B cell (primary cell): ENCODE measurements around the gene PGP.

Experiments
- EZH2 ChIP-seq: IDR thresholded peaks from 2 replicates; pipeline ENCODE4 v1.6.1; 2012; ENCODE audit warnings: borderline replicate concordance, low read depth, mild to moderate bottlenecking, moderate library complexity, low read length; ENCODE audit not compliant: insufficient read depth, poor library complexity, severe bottlenecking
- TF ChIP-seq, protein P1 (sequence below): fragments of 200-600 bp; IDR thresholded peaks from one replicate; pipeline ENCODE4 v1.8.0; 2022; ENCODE audit warnings: antibody characterized with exemption, mild to moderate bottlenecking

DNA sequence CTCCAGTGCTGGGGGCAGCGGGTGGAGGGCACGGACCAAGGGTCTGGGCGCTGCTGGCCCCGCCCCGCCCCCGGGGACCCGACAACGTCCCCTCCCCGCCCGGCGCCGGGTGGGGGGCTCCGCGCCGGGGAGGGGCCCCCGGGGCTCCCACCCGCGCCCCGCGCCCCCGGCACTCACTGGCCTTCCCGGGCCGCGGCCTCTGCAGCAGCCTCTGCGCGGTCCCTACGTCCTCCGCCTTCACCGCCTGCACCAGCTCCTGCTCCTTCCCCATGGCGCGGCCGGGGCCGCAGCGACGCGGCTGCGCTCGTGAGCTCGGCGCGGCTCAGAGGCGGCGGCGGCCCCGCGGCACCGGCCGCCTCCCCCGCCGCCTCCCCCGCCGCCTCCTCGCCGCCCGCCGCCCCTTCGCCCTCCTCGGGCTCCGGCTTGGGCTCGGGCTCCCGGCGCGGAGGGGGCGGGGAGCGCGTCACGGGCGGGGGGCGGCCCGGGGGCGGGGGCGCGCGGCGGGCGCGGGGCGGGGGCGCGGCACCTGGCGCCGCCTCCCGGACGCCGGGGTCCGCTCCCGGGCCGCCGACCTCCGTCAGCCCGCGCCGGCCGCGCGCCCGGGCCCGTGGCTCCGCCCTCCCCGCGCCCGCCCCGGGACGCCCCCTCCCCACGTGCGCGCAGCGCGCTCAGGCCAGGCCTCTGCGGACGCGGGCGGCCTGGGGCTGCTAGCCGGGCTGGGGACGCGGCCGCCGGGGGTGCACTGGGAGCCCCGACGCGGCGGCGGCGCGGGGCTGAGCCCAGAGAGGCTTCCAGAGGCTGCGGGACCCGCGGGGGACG is 18.3 kb downstream of the PGP start, which contains the start of gene CASKIN1:
- TF ChIP-seq, protein P1, sequence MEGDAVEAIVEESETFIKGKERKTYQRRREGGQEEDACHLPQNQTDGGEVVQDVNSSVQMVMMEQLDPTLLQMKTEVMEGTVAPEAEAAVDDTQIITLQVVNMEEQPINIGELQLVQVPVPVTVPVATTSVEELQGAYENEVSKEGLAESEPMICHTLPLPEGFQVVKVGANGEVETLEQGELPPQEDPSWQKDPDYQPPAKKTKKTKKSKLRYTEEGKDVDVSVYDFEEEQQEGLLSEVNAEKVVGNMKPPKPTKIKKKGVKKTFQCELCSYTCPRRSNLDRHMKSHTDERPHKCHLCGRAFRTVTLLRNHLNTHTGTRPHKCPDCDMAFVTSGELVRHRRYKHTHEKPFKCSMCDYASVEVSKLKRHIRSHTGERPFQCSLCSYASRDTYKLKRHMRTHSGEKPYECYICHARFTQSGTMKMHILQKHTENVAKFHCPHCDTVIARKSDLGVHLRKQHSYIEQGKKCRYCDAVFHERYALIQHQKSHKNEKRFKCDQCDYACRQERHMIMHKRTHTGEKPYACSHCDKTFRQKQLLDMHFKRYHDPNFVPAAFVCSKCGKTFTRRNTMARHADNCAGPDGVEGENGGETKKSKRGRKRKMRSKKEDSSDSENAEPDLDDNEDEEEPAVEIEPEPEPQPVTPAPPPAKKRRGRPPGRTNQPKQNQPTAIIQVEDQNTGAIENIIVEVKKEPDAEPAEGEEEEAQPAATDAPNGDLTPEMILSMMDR = no peak
- TF ChIP-seq EZH2 = no peak
